Panc1 (cell line): Measurements from ENCODE around the gene GNA12. TPM values are rescaled to one million over a fixed set of nuclear protein-coding genes. Genes with fewer than 3 reads are reported as not detected.

Source experiments
- ATAC-seq: fragments of 200-7000 bp; cut with Tn5 transposase; 2 replicates; pipeline ENCODE4 v1.9.1; 2020; ENCODE audit warnings: mild to moderate bottlenecking, moderate library complexity
- BruUV-seq: library from RNA; stranded (reverse); fragments of 400-500 nt; replicated peaks from 2 replicates; lab custom pipeline; 2021; lab: Mats Ljungman, UMichigan
- CTCF ChIA-PET: fragments of 300-600 bp; sonication (Branson Sonifier 250); formaldehyde crosslinking; loops from one replicate; lab custom pipeline; 2022; ENCODE audit warnings: antibody characterized with exemption; lab: Charles Lee
- POLR2A ChIA-PET: fragments of 300-600 bp; sonication (Branson Sonifier 250); formaldehyde crosslinking; loops from one replicate; lab custom pipeline; 2022; ENCODE audit warnings: antibody characterized with exemption; lab: Charles Lee
- DNase-seq: peaks from one replicate; pipeline ENCODE4 v3.0.0-alpha.2; 2010; ENCODE audit warnings: low read depth, low spot score
- H3K27ac ChIP-seq: 2 replicates; pipeline ENCODE4 v1.5.1; 2011; ENCODE audit warnings: mild to moderate bottlenecking, low read length, inconsistent platforms
- H3K27me3 ChIP-seq: fragments of 200-500 bp; sonication (Bioruptor generic); 2 replicates; pipeline ENCODE4 v1.6.0; 2014; ENCODE audit warnings: low read length, inconsistent platforms; ENCODE audit not compliant: control insufficient read depth, insufficient read depth
- H3K36me3 ChIP-seq: fragments of 200-500 bp; sonication (Bioruptor generic); 2 replicates; pipeline ENCODE4 v1.5.1; 2014; ENCODE audit warnings: inconsistent platforms, mild to moderate bottlenecking, low read length, moderate library complexity; ENCODE audit not compliant: control insufficient read depth, insufficient read depth
- H3K4me1 ChIP-seq: 2 replicates; pipeline ENCODE4 v1.5.1; 2011; ENCODE audit warnings: inconsistent platforms, mild to moderate bottlenecking, low read length, moderate library complexity; ENCODE audit not compliant: control insufficient read depth, insufficient read depth
- H3K4me3 ChIP-seq, 2 experiments: 2 replicates each; pipeline ENCODE4 v1.5.1; 2011 to 2012; ENCODE audit warnings: low read depth in 2 of 2, low read length in 2 of 2, mild to moderate bottlenecking in 2 of 2, inconsistent platforms in 1 of 2, moderate library complexity in 1 of 2
- H3K9me3 ChIP-seq: fragments of 200-500 bp; sonication (Bioruptor generic); 2 replicates; pipeline ENCODE4 v1.5.1; 2014; ENCODE audit warnings: low read depth, mild to moderate bottlenecking, inconsistent platforms, low read length, moderate library complexity; ENCODE audit not compliant: control insufficient read depth, insufficient read depth
- POLR2AphosphoS5 ChIP-seq: IDR thresholded peaks from 2 replicates; pipeline ENCODE4 v1.6.1; 2012; ENCODE audit warnings: mild to moderate bottlenecking, low read depth, low read length, moderate library complexity
- REST ChIP-seq, 2 experiments: IDR thresholded peaks; 2 replicates each; pipeline ENCODE4 v1.6.1; 2011 to 2012; ENCODE audit warnings: low read depth in 2 of 2, control low read depth in 1 of 2, low read length in 1 of 2, mild to moderate bottlenecking in 1 of 2, moderate library complexity in 1 of 2; ENCODE audit not compliant: insufficient read depth in 1 of 2
- SIN3A ChIP-seq: IDR thresholded peaks from 2 replicates; pipeline ENCODE4 v1.6.1; 2012; ENCODE audit warnings: low read depth, mild to moderate bottlenecking, low read length, moderate library complexity, borderline replicate concordance; ENCODE audit not compliant: insufficient read depth
- TCF7L2 ChIP-seq: IDR thresholded peaks from 2 replicates; pipeline ENCODE4 v1.6.1; 2011; ENCODE audit warnings: mild to moderate bottlenecking, low read depth, low read length, inconsistent platforms
- in situ Hi-C: cut with HindIII; loops from 2 replicates; pipeline ENCODE4 v1.10.0; 2016; ENCODE audit warnings: low sequenced_read_pairs, low pct_unique_long_range_greater_than_20kb
- intact Hi-C: fragments of 100-400 bp; cut with micrococcal nuclease; formaldehyde crosslinking; loops from one replicate; pipeline ENCODE4 v1.10.0; 2022; ENCODE audit not compliant: unreplicated experiment
- total RNA-seq: library from RNA; stranded (reverse); gene quantifications from one replicate; pipeline ENCODE4 v1.2.1, GENCODE V29; 2021; ENCODE audit not compliant: unreplicated experiment
- TF ChIP-seq, protein P1 (sequence below): fragments of 450-650 bp; IDR thresholded peaks from 2 replicates; pipeline ENCODE4 v1.5.1; 2017; ENCODE audit warnings: mild to moderate bottlenecking

GNA12 gene
- total RNA-seq, 1 experiment from 2014 or later = 139 TPM

DNA sequence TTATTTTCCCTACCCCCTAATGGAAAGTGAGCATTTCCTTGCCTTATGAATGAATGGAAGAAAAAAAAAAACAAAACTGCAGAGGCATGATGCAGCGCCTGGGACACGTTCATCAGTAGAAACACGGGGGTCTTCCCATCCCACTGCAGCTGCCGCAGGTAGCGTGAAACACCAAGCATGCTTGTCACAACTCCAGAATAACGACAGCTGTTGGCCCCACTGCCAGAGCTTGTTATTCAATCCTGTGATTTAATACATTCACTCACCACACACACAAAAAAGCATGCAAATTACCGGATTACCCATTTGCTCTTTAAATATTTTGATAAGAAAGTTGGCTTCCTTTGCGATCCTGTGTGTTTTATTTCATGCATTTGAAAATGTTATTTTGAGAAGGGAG is 48.4 kb upstream of the GNA12 start:
- no peaks in the 10 kb centered on the region for H3K9me3 ChIP-seq
- no peak overlapping the region for H3K27ac ChIP-seq
- no TSS peak for BruUV-seq
- 0 out of 2 replicates have a peak, but pooled peaks cover 3% of the 10 kb centered on the region for H3K4me1 ChIP-seq
- intact Hi-C loops (no loop called here), in situ Hi-C loops (no loop called here)
- no peak for DNase-seq
- ChIA-PET CTCF (no interaction called here), POLR2A (no interaction called here)
- H3K27me3 ChIP-seq = no peaks in the 10 kb centered on the region
- no peak overlapping the region for H3K4me3 ChIP-seq
- TF ChIP-seq, protein P1, sequence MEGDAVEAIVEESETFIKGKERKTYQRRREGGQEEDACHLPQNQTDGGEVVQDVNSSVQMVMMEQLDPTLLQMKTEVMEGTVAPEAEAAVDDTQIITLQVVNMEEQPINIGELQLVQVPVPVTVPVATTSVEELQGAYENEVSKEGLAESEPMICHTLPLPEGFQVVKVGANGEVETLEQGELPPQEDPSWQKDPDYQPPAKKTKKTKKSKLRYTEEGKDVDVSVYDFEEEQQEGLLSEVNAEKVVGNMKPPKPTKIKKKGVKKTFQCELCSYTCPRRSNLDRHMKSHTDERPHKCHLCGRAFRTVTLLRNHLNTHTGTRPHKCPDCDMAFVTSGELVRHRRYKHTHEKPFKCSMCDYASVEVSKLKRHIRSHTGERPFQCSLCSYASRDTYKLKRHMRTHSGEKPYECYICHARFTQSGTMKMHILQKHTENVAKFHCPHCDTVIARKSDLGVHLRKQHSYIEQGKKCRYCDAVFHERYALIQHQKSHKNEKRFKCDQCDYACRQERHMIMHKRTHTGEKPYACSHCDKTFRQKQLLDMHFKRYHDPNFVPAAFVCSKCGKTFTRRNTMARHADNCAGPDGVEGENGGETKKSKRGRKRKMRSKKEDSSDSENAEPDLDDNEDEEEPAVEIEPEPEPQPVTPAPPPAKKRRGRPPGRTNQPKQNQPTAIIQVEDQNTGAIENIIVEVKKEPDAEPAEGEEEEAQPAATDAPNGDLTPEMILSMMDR = no peak
- no peak for TF ChIP-seq SIN3A
- TF ChIP-seq POLR2AphosphoS5 = no peak
- no peak for TF ChIP-seq REST (IDR thresholded peaks at IDR 0.05; ENCODE audit: insufficient read depth in 1 of 2, low read depth in 2 of 2, low read length in 1 of 2)
- no peak for ATAC-seq
- no peaks in the 10 kb centered on the region for H3K36me3 ChIP-seq

GRCh38 chr7:2887816-2888215 is 43.7 kb upstream of the GNA12 start:
- DNase-seq = no peak
- CTCF ChIA-PET = no interaction called here
- POLR2A ChIA-PET = interaction anchor here (0.6 kb wide), 1 partner anchor 496 kb away, joined by 3 read pairs; no protein-coding TSS in a partner anchor
- intact Hi-C loops (loop anchor here (5.0 to 10.0 kb wide), 2 partner anchors 264 to 407 kb away; no protein-coding TSS in a partner anchor), in situ Hi-C loops (no loop called here)
- ATAC-seq = no peak
- Histone ChIP-seq H3K27ac (no peak overlapping the region), H3K4me3 (no peak overlapping the region), H3K27me3 (no peaks in the 10 kb centered on the region), H3K9me3 (no peaks in the 10 kb centered on the region), H3K36me3 (no peaks in the 10 kb centered on the region), H3K4me1 (peaks cover 18% of the 10 kb centered on the region)
- no peak for TF ChIP-seq SIN3A
- TF ChIP-seq REST (IDR thresholded peaks at IDR 0.05; ENCODE audit: insufficient read depth in 1 of 2, low read depth in 2 of 2, low read length in 1 of 2) = no peak
- no peak for TF ChIP-seq TCF7L2
- TF ChIP-seq POLR2AphosphoS5 = no peak
- TF ChIP-seq, protein P1 = no peak
- BruUV-seq = no TSS peak
